HG03135 (cell line): Measurements from ENCODE around the gene NLRC3.

Experiments used
- ATAC-seq: cut with Tn5 transposase; IDR thresholded peaks from one replicate; pipeline ENCODE4 v1.9.1; 2021; ENCODE audit warnings: mild to moderate bottlenecking, moderate library complexity; ENCODE audit not compliant: unreplicated experiment

Gene NLRC3

GRCh38 chr16:3599121-3599520 is 21.9 kb upstream of the NLRC3 start:
- ATAC-seq = no peak

DNA sequence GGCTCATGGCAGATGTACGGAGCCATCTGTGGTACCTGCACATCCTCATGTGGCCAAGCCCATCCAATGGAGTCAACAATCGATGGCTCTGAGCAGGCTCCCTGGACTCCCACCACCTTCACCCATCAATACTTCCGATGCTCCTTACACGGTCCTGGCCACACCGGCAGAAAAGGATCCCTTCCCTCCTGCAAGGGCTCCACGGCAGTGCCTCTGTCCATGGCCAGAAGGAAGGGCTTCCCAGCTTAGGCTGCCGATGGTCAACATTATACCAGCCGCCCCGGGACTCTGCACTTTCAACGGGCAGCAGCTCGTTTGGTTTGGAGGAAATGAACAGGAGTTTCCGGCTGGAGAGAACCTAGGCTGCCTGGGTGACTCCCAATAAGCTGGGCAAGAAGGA is 21.0 kb upstream of the NLRC3 start:
- ATAC-seq = no peak

DNA sequence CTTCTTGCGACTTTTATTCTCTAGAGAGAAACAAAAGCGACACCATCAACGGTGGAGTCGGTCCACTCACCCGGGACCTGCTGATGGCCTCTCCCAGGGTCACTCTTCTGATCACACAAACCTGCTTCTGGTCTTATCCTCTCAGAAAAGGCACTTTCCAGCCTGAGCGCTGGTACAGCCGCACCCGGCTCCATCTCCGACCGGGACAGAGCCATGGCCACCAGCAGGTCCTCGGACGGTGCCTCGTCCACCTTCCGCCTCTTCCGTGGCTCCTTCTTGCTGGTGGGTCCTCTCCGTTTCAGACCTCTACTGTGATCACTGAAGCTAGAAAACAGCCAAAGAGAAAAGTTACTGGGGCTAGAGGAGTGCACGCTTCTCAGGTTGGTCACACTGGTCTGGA is 20.5 kb upstream of the NLRC3 start:
- no peak for ATAC-seq

DNA sequence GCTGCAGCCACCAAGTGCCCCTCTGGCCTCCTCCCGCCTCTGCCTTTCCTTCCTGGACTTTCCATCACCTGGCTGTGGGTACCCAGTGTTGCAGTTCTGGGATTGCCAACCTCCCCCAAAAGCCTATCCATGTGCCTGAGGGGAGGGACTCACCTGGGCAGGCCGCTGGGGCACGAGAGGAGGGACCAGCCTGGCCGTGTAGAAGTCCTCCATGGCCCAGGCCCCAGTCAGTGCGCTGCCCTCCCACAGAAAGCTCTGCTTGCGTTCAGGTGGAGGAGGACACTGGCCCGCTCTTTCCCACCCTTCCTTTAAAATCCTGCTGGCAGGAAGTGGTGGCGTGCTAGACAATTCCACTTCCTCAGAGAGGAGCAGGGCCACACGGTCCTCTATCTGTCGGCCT is 20.0 kb upstream of the NLRC3 start:
- no peak for ATAC-seq

- ATAC-seq = no peak
These were observed 19.1 kb upstream of the NLRC3 start for GRCh38 chr16:3596101-3596861.

DNA sequence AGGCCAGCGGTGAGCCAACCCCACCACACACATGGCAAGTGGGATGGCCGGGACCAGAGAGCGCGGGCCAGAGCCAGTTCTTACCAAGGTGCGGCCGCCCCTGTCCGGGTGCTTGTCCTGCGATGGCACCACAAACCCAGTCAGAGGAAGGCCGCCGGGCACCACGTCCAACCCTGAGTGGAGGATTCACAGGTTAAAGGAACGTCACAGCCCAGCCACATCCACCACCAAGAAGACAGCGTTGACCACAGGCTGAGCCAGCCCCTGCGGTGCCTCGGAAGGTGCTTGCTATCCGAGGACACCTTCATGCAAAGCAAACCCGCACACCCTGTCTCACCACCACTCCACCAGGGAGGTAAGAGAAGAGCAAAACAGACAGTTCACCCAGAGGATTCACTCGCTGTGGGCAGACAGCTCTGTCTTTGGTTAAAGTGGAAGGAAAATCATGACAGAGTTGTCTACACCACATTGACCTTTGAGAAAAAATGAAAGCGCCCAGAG is 18.4 kb upstream of the NLRC3 start:
- no peak for ATAC-seq

DNA sequence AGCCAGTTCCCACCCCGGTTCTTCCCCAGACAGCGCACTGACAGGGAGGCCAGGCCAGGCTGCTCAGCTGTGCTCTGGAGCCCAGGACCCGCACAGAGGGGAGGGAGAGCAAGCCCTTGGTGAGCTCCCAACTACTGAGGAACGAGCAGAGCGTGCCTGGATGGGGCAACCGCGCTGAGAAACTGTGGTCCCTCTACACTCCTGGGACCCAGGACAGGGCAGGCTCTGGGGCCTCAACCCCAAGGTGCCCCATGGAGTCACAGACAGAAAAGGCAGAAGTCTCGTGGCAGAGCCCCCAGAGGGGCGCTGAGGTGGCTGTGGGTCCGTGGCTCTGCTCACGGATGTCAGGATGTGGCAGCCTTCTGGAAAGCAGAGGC is 17.9 kb upstream of the NLRC3 start:
- ATAC-seq = no peak

DNA sequence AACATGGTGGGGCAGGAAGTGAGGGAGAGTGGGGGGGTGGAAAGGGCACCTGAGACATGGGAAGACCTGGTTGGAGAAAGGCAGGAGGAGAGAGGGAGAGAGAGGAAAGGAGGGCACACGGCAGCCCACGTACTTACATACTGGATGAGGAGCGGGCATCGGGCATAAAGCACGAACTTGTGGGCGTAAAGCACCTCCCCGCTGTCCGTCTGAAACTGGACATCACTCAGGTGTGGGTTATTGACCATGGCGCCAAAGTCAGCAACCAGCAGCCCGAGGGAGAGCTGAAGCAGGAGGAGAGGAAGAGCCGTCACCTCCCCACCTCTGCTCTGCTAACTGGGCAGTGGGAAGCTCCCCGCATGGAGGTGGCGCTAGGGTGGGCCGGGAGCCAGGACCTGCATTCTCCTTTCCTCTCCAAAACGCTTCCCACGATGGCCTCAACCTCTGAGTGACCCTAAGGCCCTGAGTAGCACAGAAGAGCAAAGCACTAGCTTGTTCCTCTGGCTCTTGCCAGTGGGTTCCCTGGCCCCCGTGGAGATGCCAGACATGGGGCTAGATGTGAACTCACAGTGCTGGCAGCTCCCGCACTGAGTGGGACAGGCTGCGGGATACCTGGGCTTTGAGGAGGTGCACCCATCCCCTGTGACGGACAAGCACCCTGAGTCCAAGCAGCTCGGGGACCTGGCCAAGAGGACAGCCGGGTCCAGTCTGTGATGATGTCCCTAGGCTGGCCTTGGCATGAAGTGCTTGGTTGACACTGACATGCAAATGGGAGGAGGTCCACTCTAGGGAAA is 17.3 kb upstream of the NLRC3 start:
- ATAC-seq = no peak

DNA sequence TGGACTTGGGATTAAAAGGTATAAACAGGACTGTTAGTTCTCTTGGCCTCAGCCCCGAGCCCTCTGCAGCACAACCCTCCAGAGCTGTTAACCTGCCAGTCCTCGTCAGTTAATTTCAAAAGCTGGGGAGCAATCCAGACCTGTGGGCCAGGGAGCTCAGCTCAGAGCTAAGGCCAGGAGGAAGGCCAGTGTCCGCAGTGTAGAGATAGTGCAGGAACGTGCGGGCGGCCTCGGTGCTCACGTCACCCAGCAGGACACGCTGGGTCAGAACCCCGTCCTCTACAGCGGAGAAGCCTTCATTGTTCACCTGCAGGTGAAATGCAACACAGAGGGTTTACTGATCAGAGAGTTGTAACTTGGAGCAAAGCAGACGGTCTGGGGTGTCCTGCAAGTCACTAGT is 15.4 kb upstream of the NLRC3 start:
- no peak for ATAC-seq

DNA sequence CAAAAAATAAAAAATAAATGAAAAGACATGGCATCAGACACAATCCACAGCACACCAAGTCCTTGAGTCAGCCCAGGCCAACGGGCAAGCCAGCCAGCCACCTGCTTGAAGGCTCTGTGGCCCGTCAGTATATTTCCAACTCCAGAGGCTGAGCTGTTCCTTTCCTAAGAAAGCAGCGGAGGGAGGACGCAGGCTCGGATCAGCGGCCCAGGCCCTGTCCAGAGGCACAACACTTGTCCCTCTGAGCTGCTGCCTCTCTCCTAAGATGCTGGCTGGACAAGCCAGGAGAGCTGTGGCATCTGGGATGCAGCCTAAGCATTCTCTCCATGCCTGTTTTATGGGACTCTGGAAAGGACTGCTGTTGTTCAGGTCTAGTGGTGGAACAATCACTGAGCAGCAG is 14.8 kb upstream of the NLRC3 start:
- ATAC-seq = no peak

- no peak for ATAC-seq
These were observed 14.2 kb upstream of the NLRC3 start for GRCh38 chr16:3591436-3591803.

GRCh38 chr16:3590736-3591435 is 13.7 kb upstream of the NLRC3 start:
- no peak for ATAC-seq

DNA sequence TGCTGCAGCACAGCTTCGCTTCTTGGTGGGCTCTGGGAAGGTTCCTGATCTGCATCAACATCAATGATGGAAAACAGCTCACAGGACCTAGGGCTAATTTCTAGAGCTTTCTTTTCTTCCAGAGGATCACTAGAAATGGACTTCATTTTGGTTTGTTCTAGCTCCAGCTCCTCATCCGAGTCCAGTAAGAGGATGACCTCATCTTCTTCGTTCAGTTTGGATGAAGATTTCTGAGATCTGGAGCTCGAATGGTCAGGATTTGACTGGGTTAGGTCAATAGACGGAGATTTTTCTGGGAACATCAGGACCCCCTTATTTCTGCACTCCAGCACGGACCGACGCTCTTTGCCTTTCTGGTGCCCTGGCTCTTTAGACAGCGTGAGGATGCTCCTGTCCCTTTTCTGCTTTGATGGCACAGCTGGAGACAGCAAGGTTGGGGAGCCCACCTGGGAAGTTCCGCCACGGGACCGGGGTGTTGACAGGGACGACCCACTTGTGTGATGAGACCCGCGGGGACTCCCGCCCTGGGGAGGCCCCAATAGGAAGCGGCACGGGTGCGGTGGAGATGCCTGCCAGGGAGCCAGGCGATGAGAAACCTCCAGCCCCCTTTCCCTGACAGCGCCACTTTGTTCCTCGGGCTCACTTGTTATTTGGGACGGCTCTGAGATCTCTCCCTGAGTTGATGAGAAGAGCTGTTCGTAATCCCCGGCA is 12.9 kb upstream of the NLRC3 start:
- ATAC-seq = no peak

- no peak for ATAC-seq
These were observed 12.3 kb upstream of the NLRC3 start for GRCh38 chr16:3589441-3589921.

DNA sequence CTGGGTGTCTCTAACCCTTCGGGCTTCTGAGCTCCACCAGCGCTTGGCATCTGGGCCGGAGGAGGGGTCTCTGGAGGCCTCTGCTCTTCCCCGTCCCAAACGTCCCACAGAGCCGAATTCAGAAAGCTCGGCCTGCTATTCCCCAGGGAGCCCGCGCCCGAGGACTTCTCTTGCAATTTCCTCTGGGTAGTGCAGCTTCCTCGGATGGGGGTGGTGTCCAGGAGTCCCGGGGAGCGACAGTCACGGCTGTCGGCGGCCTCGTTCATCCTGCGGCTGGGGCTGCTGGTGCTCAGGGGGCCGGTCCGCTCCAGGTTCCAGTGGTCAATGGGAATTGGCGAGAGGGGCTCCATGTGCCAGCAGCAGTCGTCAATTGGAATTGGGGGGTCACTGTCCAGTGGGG is 11.8 kb upstream of the NLRC3 start:
- ATAC-seq = no peak

GRCh38 chr16:3587547-3588110 is 10.4 kb upstream of the NLRC3 start:
- ATAC-seq = no peak

GRCh38 chr16:3584412-3584811 is 7.2 kb upstream of the NLRC3 start:
- ATAC-seq = no peak

GRCh38 chr16:3583303-3584038 is 6.3 kb upstream of the NLRC3 start:
- ATAC-seq = no peak

GRCh38 chr16:3582276-3583165 is 5.3 kb upstream of the NLRC3 start:
- ATAC-seq = no peak
